ENCODE results near the gene VEGFA.

- TF ChIP-seq EZH2phosphoT487 (IDR thresholded peaks at IDR 0.05; ENCODE audit: borderline replicate concordance), result no peak
- no peak for TF ChIP-seq CTCF (conservative IDR thresholded peaks at IDR 0.05; ENCODE audit: low read length)
Measured at GRCh38 chr6:43827898-43828297, 57.9 kb downstream of the VEGFA start.

All from Loucy (cell line).